GM04504 (cell line): ENCODE data around the gene FAM47E.
"Not testable (repeated sequence)": the region's sequence is repeated elsewhere in the genome, so short reads cannot be mapped to it uniquely, and the experiment has no call there.

Experiments
- DNase-seq: peaks from one replicate; pipeline ENCODE4 v3.0.0-alpha.2; 2012; ENCODE audit warnings: low read depth

Gene FAM47E

GRCh38 chr4:76226418-76226817, 25.1 kb upstream of the FAM47E start:
- no peak for DNase-seq

GRCh38 chr4:76232681-76233080, 18.8 kb upstream of the FAM47E start:
- no peak for DNase-seq

- DNase-seq = no peak
Observed at GRCh38 chr4:76233083-76233482, 18.4 kb upstream of the FAM47E start.

GRCh38 chr4:76233529-76233928, 18.0 kb upstream of the FAM47E start:
- no peak for DNase-seq

GRCh38 chr4:76233967-76234678, 17.4 kb upstream of the FAM47E start:
- DNase-seq = no peak

GRCh38 chr4:76234679-76235044, 16.9 kb upstream of the FAM47E start:
- DNase-seq = no peak

- no peak for DNase-seq
Observed at GRCh38 chr4:76235407-76235806, 16.1 kb upstream of the FAM47E start.

- no peak for DNase-seq
Observed at GRCh38 chr4:76235915-76236314, 15.6 kb upstream of the FAM47E start.

GRCh38 chr4:76238236-76238635, 13.3 kb upstream of the FAM47E start:
- DNase-seq = no peak

- no peak for DNase-seq
Observed at GRCh38 chr4:76238701-76239100, 12.8 kb upstream of the FAM47E start.

GRCh38 chr4:76240236-76240635, 11.3 kb upstream of the FAM47E start:
- DNase-seq = no peak

- DNase-seq = not testable (repeated sequence)
Observed at GRCh38 chr4:76243877-76244276, 7.6 kb upstream of the FAM47E start.

- no peak for DNase-seq
Observed at GRCh38 chr4:76246025-76246424, 5.5 kb upstream of the FAM47E start.

- DNase-seq = no peak
Observed at GRCh38 chr4:76246852-76247251, 4.7 kb upstream of the FAM47E start.

- no peak for DNase-seq
Observed at GRCh38 chr4:76250962-76251361, 559 bp upstream of the FAM47E start.

- DNase-seq = no peak
Observed at GRCh38 chr4:76252271-76252653, 741 bp downstream of the FAM47E start.

GRCh38 chr4:76253511-76253910, 2.0 kb downstream of the FAM47E start:
- DNase-seq = no peak

GRCh38 chr4:76256032-76256431, 4.5 kb downstream of the FAM47E start:
- no peak for DNase-seq

- DNase-seq = no peak
Observed at GRCh38 chr4:76256968-76257367, 5.4 kb downstream of the FAM47E start.

GRCh38 chr4:76257824-76258223, 6.3 kb downstream of the FAM47E start:
- no peak for DNase-seq

- DNase-seq = no peak
Observed at GRCh38 chr4:76260571-76260970, 9.1 kb downstream of the FAM47E start.

- no peak for DNase-seq
Observed at GRCh38 chr4:76265631-76266218, 14.2 kb downstream of the FAM47E start.

GRCh38 chr4:76266627-76267026, 15.1 kb downstream of the FAM47E start:
- no peak for DNase-seq

GRCh38 chr4:76267811-76268210, 16.3 kb downstream of the FAM47E start:
- DNase-seq = no peak
